Measurements from ENCODE around the gene POU3F3. TPM values are rescaled to one million over a fixed set of nuclear protein-coding genes. Genes with fewer than 3 reads are reported as not detected.

Gene POU3F3
- total RNA-seq, 2 donors from 2014 or later, result 0.79 TPM; not detected in 1

DNA sequence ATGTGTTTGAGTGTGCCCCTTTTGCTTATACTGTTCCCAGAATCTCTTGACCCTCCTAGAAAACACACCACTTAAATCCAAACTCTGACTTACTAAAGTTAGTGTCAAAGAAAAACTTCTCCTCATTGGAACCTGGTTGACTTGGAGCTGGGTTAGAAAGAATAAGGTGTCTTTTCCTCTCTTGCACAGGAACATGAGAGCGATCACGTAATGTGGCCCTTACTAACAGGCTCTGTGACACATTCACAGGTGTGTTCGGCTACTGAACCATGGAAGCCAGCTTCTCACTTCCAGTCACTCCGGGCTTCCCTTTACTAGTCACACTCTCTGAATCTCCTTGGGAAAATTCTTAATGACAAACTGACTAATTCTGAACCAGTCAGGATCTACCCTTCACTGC is 5.4 kb upstream of the POU3F3 start:
- no peak for DNase-seq (ENCODE audit: low spot score)
- Histone ChIP-seq H3K4me1 (peaks cover 0 to 41% of the 10 kb centered on the region in 2 donors), H3K36me3 (no peaks in the 10 kb centered on the region), H3K27ac (no peak overlapping the region), H3K27me3 (peaks cover 59% of the 10 kb centered on the region in 2 donors), H3K9me3 (no peaks in the 10 kb centered on the region), H3K4me3 (no peak overlapping the region)
- TF ChIP-seq CTCF (IDR thresholded peaks at IDR 0.05), result no peak

- no peak overlapping the region for H3K27ac ChIP-seq
- H3K4me3 ChIP-seq, result no peak overlapping the region
- H3K4me1 ChIP-seq, result peaks cover 0 to 42% of the 10 kb centered on the region in 2 donors
- H3K9me3 ChIP-seq, result no peaks in the 10 kb centered on the region
- no peak for DNase-seq (ENCODE audit: low spot score)
- no peak for TF ChIP-seq CTCF (IDR thresholded peaks at IDR 0.05)
- H3K27me3 ChIP-seq, result peaks cover 59 to 60% of the 10 kb centered on the region in 2 donors
- H3K36me3 ChIP-seq, result no peaks in the 10 kb centered on the region
Observed at GRCh38 chr2:104849101-104849500, 4.8 kb upstream of the POU3F3 start.

DNA sequence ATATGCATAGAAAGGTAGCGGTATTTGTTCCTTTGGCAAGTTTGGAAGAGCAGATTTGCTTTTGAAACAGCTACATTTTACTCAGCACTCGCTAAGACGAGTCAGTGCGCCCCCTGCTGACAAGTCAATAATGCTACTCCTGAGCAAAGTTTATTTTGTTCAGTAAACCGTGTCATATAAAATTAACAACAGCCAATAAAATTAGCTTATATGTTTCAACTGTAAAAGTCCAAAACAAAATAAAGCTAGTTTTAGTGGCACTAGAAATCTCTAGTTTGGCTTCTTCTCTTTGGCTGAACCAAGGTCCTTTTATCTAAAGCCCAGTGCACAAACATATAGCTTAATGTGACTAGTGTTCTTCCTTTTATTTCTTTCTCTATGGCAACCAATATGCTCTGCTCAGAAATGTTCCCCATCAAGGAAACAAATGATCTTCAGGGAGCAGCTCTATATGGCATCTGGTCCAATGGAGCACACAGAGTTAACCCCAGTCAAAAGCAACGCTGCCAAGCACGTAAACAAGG is 4.2 kb upstream of the POU3F3 start:
- H3K4me1 ChIP-seq, result peaks cover 0 to 41% of the 10 kb centered on the region in 2 donors
- H3K4me3 ChIP-seq, result no peak overlapping the region
- no peaks in the 10 kb centered on the region for H3K9me3 ChIP-seq
- peak; percentile 52 to 80 for TF ChIP-seq CTCF (IDR thresholded peaks at IDR 0.05)
- no peak for DNase-seq (ENCODE audit: low spot score)
- H3K27ac ChIP-seq, result no peak overlapping the region
- H3K36me3 ChIP-seq, result no peaks in the 10 kb centered on the region
- peaks cover 59 to 61% of the 10 kb centered on the region in 2 donors for H3K27me3 ChIP-seq

GRCh38 chr2:104850361-104851290 is 3.3 kb upstream of the POU3F3 start:
- no peaks in the 10 kb centered on the region for H3K36me3 ChIP-seq
- H3K9me3 ChIP-seq, result no peaks in the 10 kb centered on the region
- peaks cover 53 to 59% of the 10 kb centered on the region in 2 donors for H3K27me3 ChIP-seq
- H3K27ac ChIP-seq, result no peak overlapping the region
- H3K4me3 ChIP-seq, result no peak overlapping the region
- no peak for TF ChIP-seq CTCF (IDR thresholded peaks at IDR 0.05)
- peaks cover 0 to 35% of the 10 kb centered on the region in 2 donors for H3K4me1 ChIP-seq
- DNase-seq (ENCODE audit: low spot score), result no peak

GRCh38 chr2:104851291-104852089 is 2.4 kb upstream of the POU3F3 start:
- peaks cover 0 to 38% of the 10 kb centered on the region in 2 donors for H3K4me1 ChIP-seq
- no peaks in the 10 kb centered on the region for H3K36me3 ChIP-seq
- no peaks in the 10 kb centered on the region for H3K9me3 ChIP-seq
- H3K27me3 ChIP-seq, result peaks cover 49 to 54% of the 10 kb centered on the region in 2 donors
- no peak for TF ChIP-seq CTCF (IDR thresholded peaks at IDR 0.05)
- DNase-seq (ENCODE audit: low spot score), result no peak
- no peak overlapping the region for H3K27ac ChIP-seq
- H3K4me3 ChIP-seq, result no peak overlapping the region
